GM21367 (cell line): ENCODE results near the gene TIMM50.
"Not testable (repeated sequence)": the region's sequence is repeated elsewhere in the genome, so short reads cannot be mapped to it uniquely, and the experiment has no call there.

Experiments used
- ATAC-seq: cut with Tn5 transposase; IDR thresholded peaks from one replicate; pipeline ENCODE4 v1.9.1; 2021; ENCODE audit not compliant: unreplicated experiment

Gene TIMM50

DNA sequence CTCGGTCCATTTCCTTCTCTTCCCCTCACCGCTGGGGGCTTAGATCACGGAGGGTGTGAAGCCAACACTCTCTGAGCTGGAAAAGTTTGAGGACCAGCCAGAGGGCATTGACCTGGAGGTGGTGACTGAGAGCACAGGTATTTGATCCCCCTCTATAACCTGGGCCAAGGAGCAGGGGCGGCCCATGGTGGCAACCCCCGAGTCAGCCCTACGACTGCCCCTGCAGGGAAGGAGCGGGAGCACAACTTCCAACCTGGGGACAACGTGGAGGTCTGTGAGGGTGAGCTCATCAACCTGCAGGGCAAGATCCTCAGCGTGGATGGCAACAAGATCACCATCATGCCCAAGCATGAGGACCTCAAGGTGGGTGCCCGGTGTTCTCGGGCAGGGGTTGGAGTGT lies 11.6 kb upstream of the TIMM50 start:
- no peak for ATAC-seq

- ATAC-seq, result no peak
Observed at GRCh38 chr19:39469567-39469966, 11.1 kb upstream of the TIMM50 start.

DNA sequence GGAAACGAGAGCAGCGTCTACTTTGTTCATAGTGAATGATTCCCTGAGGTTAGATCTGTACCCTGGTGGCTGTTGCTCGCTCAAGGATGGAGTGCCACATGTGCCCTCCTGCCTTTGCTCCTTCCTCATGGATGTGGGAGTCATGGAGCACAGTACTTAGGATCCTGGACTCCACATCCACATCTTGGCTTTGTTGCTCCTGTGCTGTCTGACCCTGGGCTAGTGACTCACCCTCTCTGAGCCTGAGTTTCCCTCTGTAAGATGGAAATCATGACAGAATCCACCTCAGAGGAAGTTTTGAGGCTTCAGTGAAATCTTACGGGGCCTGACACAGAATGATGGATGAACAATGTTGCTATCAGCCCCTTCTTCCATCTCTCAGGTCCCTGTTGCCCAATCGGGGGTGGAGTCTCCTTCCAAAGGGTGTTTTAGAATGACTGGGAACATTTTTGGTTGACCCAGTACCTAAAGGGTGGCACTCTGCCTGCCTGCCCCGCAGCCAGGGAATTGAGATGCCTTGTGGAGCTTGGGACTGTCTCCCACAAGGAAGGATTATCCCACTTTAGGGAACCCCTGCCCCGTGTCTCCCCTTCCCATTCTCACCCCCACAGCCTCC lies 9.8 kb upstream of the TIMM50 start:
- no peak for ATAC-seq

GRCh38 chr19:39471756-39472536 lies 8.7 kb upstream of the TIMM50 start:
- ATAC-seq, result no peak

DNA sequence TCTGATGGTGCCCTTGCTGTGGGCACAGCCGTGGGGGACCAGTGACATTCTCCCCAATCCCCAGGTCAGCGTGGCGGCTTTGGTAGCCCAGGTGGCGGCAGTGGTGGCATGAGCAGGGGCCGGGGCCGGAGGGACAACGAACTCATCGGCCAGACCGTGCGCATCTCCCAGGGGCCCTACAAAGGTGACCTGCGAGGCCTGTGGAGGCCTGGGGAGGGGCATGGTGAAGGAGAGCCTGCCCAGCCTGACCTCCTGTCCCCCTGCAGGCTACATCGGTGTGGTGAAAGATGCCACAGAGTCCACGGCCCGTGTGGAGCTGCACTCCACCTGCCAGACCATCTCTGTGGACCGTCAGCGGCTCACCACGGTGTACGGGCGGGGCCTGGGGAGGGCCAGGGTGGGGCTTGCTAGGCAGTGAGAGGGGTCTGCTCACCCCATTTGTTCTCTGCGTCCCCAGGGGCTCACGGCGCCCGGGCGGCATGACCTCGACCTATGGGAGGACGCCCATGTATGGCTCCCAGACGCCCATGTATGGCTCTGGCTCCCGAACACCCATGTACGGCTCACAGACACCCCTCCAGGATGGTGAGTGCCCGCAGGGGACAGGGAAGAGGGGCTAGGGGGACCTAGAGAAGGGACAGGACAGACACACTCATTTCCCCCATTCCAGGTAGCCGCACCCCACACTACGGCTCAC lies 7.7 kb upstream of the TIMM50 start:
- no peak for ATAC-seq

- no peak for ATAC-seq
Observed at GRCh38 chr19:39473443-39473960, 7.1 kb upstream of the TIMM50 start.

- ATAC-seq, result no peak
Observed at GRCh38 chr19:39474139-39474620, 6.5 kb upstream of the TIMM50 start.

- ATAC-seq, result no peak
Observed at GRCh38 chr19:39475748-39476147, 4.9 kb upstream of the TIMM50 start.

- not testable (repeated sequence) for ATAC-seq
Observed at GRCh38 chr19:39479319-39479801, 1.3 kb upstream of the TIMM50 start.

GRCh38 chr19:39479916-39480315 lies 722 bp upstream of the TIMM50 start:
- ATAC-seq, result no peak

- no peak for ATAC-seq
Observed at GRCh38 chr19:39481229-39481545, 549 bp downstream of the TIMM50 start.

DNA sequence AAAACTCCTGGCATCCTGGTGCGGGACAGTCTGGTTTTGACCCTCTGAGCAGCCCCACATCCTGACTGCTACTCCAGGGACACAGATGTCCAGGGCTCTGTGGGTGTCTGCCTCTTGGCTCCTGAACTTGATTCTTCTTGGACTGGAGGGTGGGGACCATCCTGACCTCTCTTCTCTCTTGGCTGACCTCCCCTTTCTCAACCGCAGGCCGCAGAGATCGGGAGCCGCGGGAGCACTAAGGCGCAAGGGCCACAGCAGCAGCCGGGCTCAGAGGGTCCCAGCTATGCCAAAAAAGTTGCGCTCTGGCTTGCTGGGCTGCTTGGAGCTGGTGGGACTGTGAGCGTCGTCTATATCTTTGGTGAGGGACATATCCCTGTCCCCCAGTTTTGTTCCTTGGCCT lies 1.0 kb downstream of the TIMM50 start:
- no peak for ATAC-seq

- ATAC-seq, result no peak
Observed at GRCh38 chr19:39483141-39483540, 2.5 kb downstream of the TIMM50 start.

DNA sequence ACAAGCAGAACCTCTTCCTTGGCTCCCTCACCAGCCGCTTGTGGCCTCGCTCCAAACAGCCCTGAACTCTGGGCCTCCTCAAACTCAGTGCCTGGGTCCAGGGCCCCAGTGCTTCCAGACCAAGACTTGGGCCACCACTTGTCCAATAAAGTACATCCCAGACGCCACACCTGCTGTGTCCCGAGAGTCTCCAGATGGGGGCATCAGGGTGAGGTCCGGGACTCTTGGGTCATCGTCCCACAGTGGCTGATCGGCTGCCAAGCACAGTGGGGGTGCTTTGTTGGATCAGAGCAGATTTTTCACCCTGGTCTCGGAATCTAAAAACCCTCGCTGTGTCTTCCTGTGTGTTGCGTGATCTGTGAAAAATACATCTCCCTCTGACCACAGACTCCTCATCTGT lies 9.1 kb downstream of the TIMM50 start:
- no peak for ATAC-seq

DNA sequence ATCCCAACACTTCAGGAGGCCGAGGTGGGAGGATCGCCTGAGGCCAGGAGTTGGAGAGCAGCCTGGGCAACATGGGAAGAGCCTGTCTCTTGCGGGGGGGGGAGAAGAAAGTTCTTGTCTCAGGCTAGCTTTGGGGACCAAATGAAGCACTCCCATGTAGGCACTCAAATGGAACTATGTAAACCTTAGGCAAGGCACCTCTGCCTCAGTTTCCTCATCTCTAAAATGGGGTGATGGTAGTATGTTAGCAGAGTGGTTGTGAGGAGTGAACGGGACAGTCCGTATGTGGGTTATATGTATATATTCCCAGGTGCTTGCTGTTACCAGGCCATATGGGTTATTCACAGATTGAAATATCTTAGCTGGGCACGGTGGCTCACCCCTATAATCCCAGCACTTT lies 11.6 kb downstream of the TIMM50 start:
- no peak for ATAC-seq

- no peak for ATAC-seq
Observed at GRCh38 chr19:39492788-39493187, 12.2 kb downstream of the TIMM50 start.

- ATAC-seq, result no peak
Observed at GRCh38 chr19:39494661-39495060, 14.0 kb downstream of the TIMM50 start.

- no peak for ATAC-seq
Observed at GRCh38 chr19:39496063-39496462, 15.4 kb downstream of the TIMM50 start.

DNA sequence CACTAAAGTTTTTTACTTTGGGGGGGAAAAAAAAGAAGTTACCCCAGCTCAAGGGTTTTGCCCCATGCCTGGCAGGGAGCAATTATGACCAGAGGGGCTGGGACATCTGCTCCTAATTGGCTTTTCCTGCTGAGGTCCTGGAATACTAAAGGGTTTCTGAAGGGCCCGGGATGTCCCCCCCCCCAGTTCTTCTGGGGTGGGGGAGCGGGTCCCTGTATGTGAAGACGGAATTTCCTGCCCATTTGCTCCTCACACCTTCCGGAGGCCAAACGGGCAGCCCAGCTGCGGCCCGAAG lies 17.0 kb downstream of the TIMM50 start:
- ATAC-seq, result no peak

- ATAC-seq, result no peak
Observed at GRCh38 chr19:39497996-39498797, 17.6 kb downstream of the TIMM50 start.
